DMS114 treated with DMSO at 0.1 percent for 48 hours (cell line): Measurements from ENCODE around the gene ATRN.

Experiments used
- DNase-seq: peaks from one replicate; lab custom pipeline; 2025; ENCODE audit not compliant: unreplicated experiment; lab: John Stamatoyannopoulos, UW

The ATRN gene

GRCh38 chr20:3654326-3655130 is 183.7 kb downstream of the ATRN start:
- no peak for DNase-seq

GRCh38 chr20:3655131-3655405 is 184.2 kb downstream of the ATRN start:
- DNase-seq: no peak

- DNase-seq: no peak
Measured at GRCh38 chr20:3658019-3658715, 187.3 kb downstream of the ATRN start.

- no peak for DNase-seq
Measured at GRCh38 chr20:3658716-3659491, 188.1 kb downstream of the ATRN start.

GRCh38 chr20:3659492-3660261 is 188.9 kb downstream of the ATRN start:
- no peak for DNase-seq

GRCh38 chr20:3660262-3661059 is 189.6 kb downstream of the ATRN start:
- DNase-seq: no peak

- no peak for DNase-seq
Measured at GRCh38 chr20:3661060-3661813, 190.4 kb downstream of the ATRN start.

GRCh38 chr20:3661814-3662665 is 191.2 kb downstream of the ATRN start:
- DNase-seq: no peak

- DNase-seq: no peak
Measured at GRCh38 chr20:3663031-3663701, 192.3 kb downstream of the ATRN start, which contains the start of gene GFRA4. Gene GFRA4, minus strand, starts transcription at chr20:3663399. Its CDS starts 0 bp downstream, at chr20:3663399.

- no peak for DNase-seq
Measured at GRCh38 chr20:3663858-3664257, 193.0 kb downstream of the ATRN start.

GRCh38 chr20:3667434-3668037 is 196.7 kb downstream of the ATRN start:
- no peak for DNase-seq

GRCh38 chr20:3669710-3670367 is 199.0 kb downstream of the ATRN start:
- DNase-seq: no peak

GRCh38 chr20:3670511-3670910 is 199.7 kb downstream of the ATRN start:
- DNase-seq: peak; percentile 22

GRCh38 chr20:3670945-3671344 is 200.1 kb downstream of the ATRN start:
- no peak for DNase-seq

GRCh38 chr20:3671986-3672546 is 201.2 kb downstream of the ATRN start:
- no peak for DNase-seq

GRCh38 chr20:3672547-3673171 is 201.8 kb downstream of the ATRN start:
- DNase-seq: no peak
